Trophoblast cell (in vitro differentiated cells and primary cell): ENCODE data around the gene INTS3. TPM values are rescaled to one million over a fixed set of nuclear protein-coding genes. Genes with fewer than 3 reads are reported as not detected.

Source experiments
- DNase-seq, 2 donors: peaks; one replicate each; pipeline ENCODE4 v3.0.0-alpha.2; 2016
- H2AFZ ChIP-seq: 2 replicates; pipeline ENCODE4 v1.6.1; 2013; ENCODE audit warnings: low read length, moderate library complexity, mild to moderate bottlenecking; ENCODE audit not compliant: insufficient read depth, poor library complexity
- H2AK5ac ChIP-seq: 2 replicates; pipeline ENCODE4 v1.6.1; 2013; ENCODE audit warnings: mild to moderate bottlenecking, low read length
- H2BK120ac ChIP-seq: 2 replicates; pipeline ENCODE4 v1.6.1; 2013; ENCODE audit warnings: low read length, mild to moderate bottlenecking, moderate library complexity; ENCODE audit not compliant: insufficient read depth, poor library complexity
- H2BK12ac ChIP-seq: 2 replicates; pipeline ENCODE4 v1.6.1; 2013; ENCODE audit warnings: mild to moderate bottlenecking, low read length, moderate library complexity
- H2BK5ac ChIP-seq: 2 replicates; pipeline ENCODE4 v1.6.1; 2013; ENCODE audit warnings: low read length, low read depth, moderate library complexity, mild to moderate bottlenecking; ENCODE audit not compliant: poor library complexity
- H3K14ac ChIP-seq: 2 replicates; pipeline ENCODE4 v1.6.1; 2013; ENCODE audit warnings: mild to moderate bottlenecking, low read length
- H3K18ac ChIP-seq: 2 replicates; pipeline ENCODE4 v1.6.1; 2013; ENCODE audit warnings: mild to moderate bottlenecking, low read length
- H3K23ac ChIP-seq: 2 replicates; pipeline ENCODE4 v1.6.1; 2013; ENCODE audit warnings: low read length
- H3K27ac ChIP-seq: 2 replicates; pipeline ENCODE4 v1.5.1; 2013; ENCODE audit warnings: low read depth, mild to moderate bottlenecking, inconsistent platforms, low read length, moderate library complexity
- H3K27me3 ChIP-seq: 2 replicates; pipeline ENCODE4 v1.6.1; 2013; ENCODE audit warnings: inconsistent platforms, mild to moderate bottlenecking, low read length, moderate library complexity; ENCODE audit not compliant: insufficient read depth
- H3K36me3 ChIP-seq, 2 experiments: 1 replicate in 1 of 2; 2 replicates in 1 of 2; pipeline ENCODE4 v1.6.1; 2013; ENCODE audit warnings: low read length in 2 of 2, mild to moderate bottlenecking in 2 of 2, moderate library complexity in 1 of 2; ENCODE audit not compliant: insufficient read depth in 2 of 2, control insufficient read depth in 1 of 2
- H3K4ac ChIP-seq: 2 replicates; pipeline ENCODE4 v1.6.1; 2013; ENCODE audit warnings: low read depth, mild to moderate bottlenecking, low read length, moderate library complexity
- H3K4me1 ChIP-seq, 2 experiments: 1 replicate in 1 of 2; 2 replicates in 1 of 2; pipeline ENCODE4 v1.6.1; 2013; ENCODE audit warnings: low read length in 2 of 2, mild to moderate bottlenecking in 2 of 2, moderate library complexity in 1 of 2; ENCODE audit not compliant: insufficient read depth in 2 of 2, control insufficient read depth in 1 of 2
- H3K4me2 ChIP-seq: 2 replicates; pipeline ENCODE4 v1.6.1; 2013; ENCODE audit warnings: inconsistent platforms, mild to moderate bottlenecking, low read length, moderate library complexity
- H3K4me3 ChIP-seq: 2 replicates; pipeline ENCODE4 v1.5.1; 2013; ENCODE audit warnings: mild to moderate bottlenecking, low read depth, low read length, inconsistent platforms
- H3K79me1 ChIP-seq: one replicate; pipeline ENCODE4 v1.6.1; 2013; ENCODE audit warnings: low read length
- H3K79me2 ChIP-seq: 2 replicates; pipeline ENCODE4 v1.6.1; 2013; ENCODE audit warnings: low read length, mild to moderate bottlenecking; ENCODE audit not compliant: control insufficient read depth, insufficient read depth, poor library complexity
- H3K9ac ChIP-seq: 2 replicates; pipeline ENCODE4 v1.6.1; 2013; ENCODE audit warnings: mild to moderate bottlenecking, low read length
- H3K9me3 ChIP-seq: 2 replicates; pipeline ENCODE4 v1.6.1; 2013; ENCODE audit warnings: low read depth, mild to moderate bottlenecking, control low read depth, inconsistent platforms, low read length; ENCODE audit not compliant: insufficient read depth
- H4K12ac ChIP-seq: 2 replicates; pipeline ENCODE4 v1.6.1; 2013; ENCODE audit warnings: low read depth, mild to moderate bottlenecking, low read length, moderate library complexity
- H4K8ac ChIP-seq: 2 replicates; pipeline ENCODE4 v1.6.1; 2013; ENCODE audit warnings: low read depth, mild to moderate bottlenecking, low read length, moderate library complexity
- H4K91ac ChIP-seq: one replicate; pipeline ENCODE4 v1.6.1; 2013; ENCODE audit warnings: low read depth, mild to moderate bottlenecking, low read length, moderate library complexity
- WGBS: extraction: QIAGEN DNeasy Blood & Tissue Kit; methylation state at CpG from one replicate; pipeline ENCODE4 v1.1.7; 2013; ENCODE audit warnings: missing lambda C conversion rate; ENCODE audit not compliant: insufficient read length, insufficient coverage; ENCODE audit errors: extremely low coverage; 5-methylcytosine and 5-hydroxymethylcytosine counted together
- polyA plus RNA-seq: library from polyadenylated mRNA; stranded (reverse); fragments of 200-250 nt; gene quantifications from 2 replicates; pipeline ENCODE4 v1.2.3, GENCODE V29; 2013

INTS3 gene, protein sequence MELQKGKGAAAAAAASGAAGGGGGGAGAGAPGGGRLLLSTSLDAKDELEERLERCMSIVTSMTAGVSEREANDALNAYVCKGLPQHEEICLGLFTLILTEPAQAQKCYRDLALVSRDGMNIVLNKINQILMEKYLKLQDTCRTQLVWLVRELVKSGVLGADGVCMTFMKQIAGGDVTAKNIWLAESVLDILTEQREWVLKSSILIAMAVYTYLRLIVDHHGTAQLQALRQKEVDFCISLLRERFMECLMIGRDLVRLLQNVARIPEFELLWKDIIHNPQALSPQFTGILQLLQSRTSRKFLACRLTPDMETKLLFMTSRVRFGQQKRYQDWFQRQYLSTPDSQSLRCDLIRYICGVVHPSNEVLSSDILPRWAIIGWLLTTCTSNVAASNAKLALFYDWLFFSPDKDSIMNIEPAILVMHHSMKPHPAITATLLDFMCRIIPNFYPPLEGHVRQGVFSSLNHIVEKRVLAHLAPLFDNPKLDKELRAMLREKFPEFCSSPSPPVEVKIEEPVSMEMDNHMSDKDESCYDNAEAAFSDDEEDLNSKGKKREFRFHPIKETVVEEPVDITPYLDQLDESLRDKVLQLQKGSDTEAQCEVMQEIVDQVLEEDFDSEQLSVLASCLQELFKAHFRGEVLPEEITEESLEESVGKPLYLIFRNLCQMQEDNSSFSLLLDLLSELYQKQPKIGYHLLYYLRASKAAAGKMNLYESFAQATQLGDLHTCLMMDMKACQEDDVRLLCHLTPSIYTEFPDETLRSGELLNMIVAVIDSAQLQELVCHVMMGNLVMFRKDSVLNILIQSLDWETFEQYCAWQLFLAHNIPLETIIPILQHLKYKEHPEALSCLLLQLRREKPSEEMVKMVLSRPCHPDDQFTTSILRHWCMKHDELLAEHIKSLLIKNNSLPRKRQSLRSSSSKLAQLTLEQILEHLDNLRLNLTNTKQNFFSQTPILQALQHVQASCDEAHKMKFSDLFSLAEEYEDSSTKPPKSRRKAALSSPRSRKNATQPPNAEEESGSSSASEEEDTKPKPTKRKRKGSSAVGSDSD
- 24.2 and 25.1 TPM in 2 replicates for polyA plus RNA-seq

DNA sequence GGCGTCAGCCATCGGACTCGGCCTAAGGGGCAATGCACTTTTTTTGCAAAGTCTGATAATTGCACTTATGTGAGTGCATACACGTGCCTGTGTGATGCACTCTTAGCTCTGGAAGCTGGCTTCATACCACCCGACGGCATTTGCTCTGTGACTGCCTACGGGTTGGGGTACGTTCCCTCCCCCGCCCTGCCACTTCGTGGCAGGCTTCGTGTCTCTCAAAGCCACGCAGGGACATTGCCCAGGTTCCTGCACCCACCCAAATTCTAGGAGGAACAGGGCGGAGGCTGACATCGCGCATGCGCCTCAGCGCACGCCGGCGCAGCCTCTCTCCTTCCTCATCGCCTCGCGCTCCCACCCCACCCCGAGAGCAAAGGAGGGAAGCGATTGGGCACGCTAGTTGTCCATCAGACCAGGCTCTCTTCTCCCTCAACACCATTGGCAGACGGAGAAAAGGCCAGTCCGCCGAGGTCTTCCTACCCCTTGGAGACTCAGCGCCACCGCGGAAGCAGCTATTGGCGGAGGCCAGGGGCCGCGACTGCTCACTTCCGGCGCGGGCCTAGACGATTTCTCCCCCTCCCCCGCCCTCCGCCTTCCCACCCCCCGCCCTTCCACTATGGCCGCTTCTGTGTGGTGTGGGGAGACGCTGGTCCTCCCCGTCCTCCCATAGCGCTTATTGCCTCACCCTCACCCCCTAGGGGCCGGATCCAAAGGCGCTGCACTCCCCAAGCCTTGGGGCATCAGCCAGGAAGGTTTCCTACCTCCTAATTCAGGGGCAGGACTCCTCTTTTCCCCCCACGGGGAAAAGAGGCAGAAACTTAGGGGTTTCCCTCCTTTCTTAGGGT, at the start of gene INTS3:
Gene INTS3 (plus strand): TSS at position 588 of the 842 bp plus-strand sequence. CDS start 585 bp downstream, outside the sequence.
- peak; percentile 100 for DNase-seq
- Histone ChIP-seq H3K27ac (peak within 1 kb of the TSS; percentile 76), H3K36me3 (no peaks in the 10 kb centered on the region), H4K8ac (peak within 1 kb of the TSS; percentile 97), H3K23ac (no peak within 1 kb of the TSS), H3K18ac (peak within 1 kb of the TSS; percentile 84), H3K79me1 (peaks cover 9% of the 10 kb centered on the region), H4K12ac (peak within 1 kb of the TSS; percentile 90), H3K4me1 (peaks cover 3 to 5% of the 10 kb centered on the region in 2 experiments), H2BK120ac (peak within 1 kb of the TSS; percentile 87), H3K4ac (peak within 1 kb of the TSS; percentile 93), H2AK5ac (peak within 1 kb of the TSS; percentile 63), H3K9ac (peak within 1 kb of the TSS; percentile 98), H3K4me2 (peak within 1 kb of the TSS; percentile 98), H3K27me3 (no peaks in the 10 kb centered on the region), H3K14ac (peak within 1 kb of the TSS; percentile 92), H2AFZ (peak within 1 kb of the TSS; percentile 91), H4K91ac (peak within 1 kb of the TSS; percentile 97), H2BK12ac (peak within 1 kb of the TSS; percentile 29), H2BK5ac (peak within 1 kb of the TSS; percentile 81), H3K4me3 (peak within 1 kb of the TSS; percentile 79), H3K79me2 (peaks cover 7% of the 10 kb centered on the region), H3K9me3 (no peaks in the 10 kb centered on the region)
- WGBS, result no CpG with 5 or more reads among the region's 49 CpGs

DNA sequence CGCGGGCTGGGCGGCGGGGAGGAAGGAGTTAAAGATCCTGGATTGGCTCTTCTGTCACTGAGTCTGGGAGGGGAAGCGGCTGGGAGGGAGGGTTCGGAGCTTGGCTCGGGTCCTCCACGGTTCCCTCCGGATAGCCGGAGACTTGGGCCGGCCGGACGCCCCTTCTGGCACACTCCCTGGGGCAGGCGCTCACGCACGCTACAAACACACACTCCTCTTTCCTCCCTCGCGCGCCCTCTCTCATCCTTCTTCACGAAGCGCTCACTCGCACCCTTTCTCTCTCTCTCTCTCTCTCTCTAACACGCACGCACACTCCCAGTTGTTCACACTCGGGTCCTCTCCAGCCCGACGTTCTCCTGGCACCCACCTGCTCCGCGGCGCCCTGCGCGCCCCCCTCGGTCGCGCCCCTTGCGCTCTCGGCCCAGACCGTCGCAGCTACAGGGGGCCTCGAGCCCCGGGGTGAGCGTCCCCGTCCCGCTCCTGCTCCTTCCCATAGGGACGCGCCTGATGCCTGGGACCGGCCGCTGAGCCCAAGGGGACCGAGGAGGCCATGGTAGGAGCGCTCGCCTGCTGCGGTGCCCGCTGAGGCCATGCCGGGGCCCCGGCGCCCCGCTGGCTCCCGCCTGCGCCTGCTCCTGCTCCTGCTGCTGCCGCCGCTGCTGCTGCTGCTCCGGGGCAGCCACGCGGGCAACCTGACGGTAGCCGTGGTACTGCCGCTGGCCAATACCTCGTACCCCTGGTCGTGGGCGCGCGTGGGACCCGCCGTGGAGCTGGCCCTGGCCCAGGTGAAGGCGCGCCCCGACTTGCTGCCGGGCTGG, 49.1 kb upstream of the INTS3 start, which contains the start of gene NPR1:
Gene NPR1 (plus strand): TSS at position 170 of the 818 bp plus-strand sequence. CDS start 421 bp downstream, at position 591.
- Histone ChIP-seq H3K9me3 (peaks cover 3% of the 10 kb centered on the region), H3K18ac (no peak within 1 kb of the TSS)
- no CpG with 5 or more reads among the region's 78 CpGs for WGBS

GRCh38 chr1:153679337-153680119, 48.3 kb upstream of the INTS3 start:
- Histone ChIP-seq H3K14ac (no peak overlapping the region), H4K12ac (no peak overlapping the region), H3K23ac (no peak overlapping the region), H2AK5ac (no peak overlapping the region), H2AFZ (peak overlapping the region; percentile 24), H2BK120ac (no peak overlapping the region), H3K36me3 (no peaks in the 10 kb centered on the region), H3K4me1 (peaks cover 9 to 17% of the 10 kb centered on the region in 2 experiments), H3K18ac (no peak overlapping the region), H3K4me2 (peak overlapping the region; percentile 65), H3K27ac (no peak overlapping the region), H4K91ac (no peak overlapping the region), H3K4me3 (peak overlapping the region; percentile 33), H4K8ac (no peak overlapping the region), H2BK12ac (no peak overlapping the region), H3K4ac (no peak overlapping the region), H3K27me3 (peaks cover 28% of the 10 kb centered on the region), H2BK5ac (no peak overlapping the region), H3K9ac (no peak overlapping the region), H3K79me1 (no peaks in the 10 kb centered on the region), H3K79me2 (no peaks in the 10 kb centered on the region), H3K9me3 (peaks cover 3% of the 10 kb centered on the region)
- WGBS, result no CpG with 5 or more reads among the region's 73 CpGs
- DNase-seq, result no peak

More for the DNA sequence above, 49.1 kb upstream of the INTS3 start, which contains the start of gene NPR1:
- no peak within 1 kb of the TSS for H4K12ac ChIP-seq
- peak within 1 kb of the TSS; percentile 33 for H3K4me3 ChIP-seq
- no peak within 1 kb of the TSS for H2BK5ac ChIP-seq
- H3K79me1 ChIP-seq, result no peaks in the 10 kb centered on the region
- no peak for DNase-seq
- H3K79me2 ChIP-seq, result no peaks in the 10 kb centered on the region
- no peak within 1 kb of the TSS for H2BK12ac ChIP-seq
- no peak within 1 kb of the TSS for H3K4ac ChIP-seq
- H2AK5ac ChIP-seq, result no peak within 1 kb of the TSS
- H3K27me3 ChIP-seq, result peaks cover 28% of the 10 kb centered on the region
- peak within 1 kb of the TSS; percentile 65 for H3K4me2 ChIP-seq
- no peak within 1 kb of the TSS for H4K8ac ChIP-seq
- H2AFZ ChIP-seq, result peak within 1 kb of the TSS; percentile 24
- H3K14ac ChIP-seq, result no peak within 1 kb of the TSS
- peaks cover 9 to 17% of the 10 kb centered on the region in 2 experiments for H3K4me1 ChIP-seq
- no peak within 1 kb of the TSS for H3K9ac ChIP-seq
- no peak within 1 kb of the TSS for H2BK120ac ChIP-seq
- no peak within 1 kb of the TSS for H4K91ac ChIP-seq
- no peak within 1 kb of the TSS for H3K27ac ChIP-seq
- no peaks in the 10 kb centered on the region for H3K36me3 ChIP-seq
- H3K23ac ChIP-seq, result no peak within 1 kb of the TSS
